Subcutaneous adipose tissue (tissue), 4 donors: ENCODE results near the gene BIRC7. TPM values are rescaled to one million over a fixed set of nuclear protein-coding genes. Genes with fewer than 3 reads are reported as not detected.

ENCODE experiments used
- total RNA-seq, 4 donors: library from RNA; depleted of rRNA; stranded (reverse); fragments of >200 nt; gene quantifications; one replicate each; pipeline ENCODE4 v1.1.0, GENCODE V29; 2016
- TF ChIP-seq, protein P1 (sequence below): fragments of 450-650 bp; IDR thresholded peaks from one replicate; pipeline ENCODE4 v1.5.1; 2016; ENCODE audit warnings: low read depth, mild to moderate bottlenecking, control low read depth, antibody characterized with exemption, moderate library complexity

The BIRC7 gene
- total RNA-seq, 4 donors from 2014 or later, result 1.3 to 3.9 TPM; not detected in 2

DNA sequence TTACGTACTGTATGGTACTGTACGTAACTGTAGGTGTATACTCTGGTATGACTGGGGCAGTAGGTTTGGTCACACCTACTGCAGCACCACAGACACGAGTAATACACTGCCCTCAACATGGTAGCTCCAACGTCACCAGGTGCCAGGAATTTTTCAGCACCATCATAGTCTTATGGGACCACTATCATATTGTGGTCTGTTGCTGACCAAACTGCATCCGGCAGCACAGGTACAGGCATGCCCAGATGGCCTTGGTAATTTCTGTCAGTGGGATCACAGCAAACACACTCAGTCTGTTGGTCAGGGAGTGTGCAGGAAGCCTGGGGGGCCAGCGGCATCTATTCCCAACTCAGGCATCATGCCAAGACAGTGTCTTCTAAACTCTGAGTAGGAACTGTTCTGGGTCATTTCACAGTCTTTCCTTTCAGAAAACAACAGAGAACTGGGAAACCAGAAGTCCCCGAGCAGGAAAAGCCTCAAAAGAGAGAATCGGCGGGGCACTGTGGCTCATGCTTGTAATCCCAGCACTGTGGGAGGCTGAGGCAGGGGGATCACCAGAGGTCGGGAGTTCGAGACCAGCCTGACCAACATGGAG is 25.6 kb upstream of the BIRC7 start:
- TF ChIP-seq, protein P1, sequence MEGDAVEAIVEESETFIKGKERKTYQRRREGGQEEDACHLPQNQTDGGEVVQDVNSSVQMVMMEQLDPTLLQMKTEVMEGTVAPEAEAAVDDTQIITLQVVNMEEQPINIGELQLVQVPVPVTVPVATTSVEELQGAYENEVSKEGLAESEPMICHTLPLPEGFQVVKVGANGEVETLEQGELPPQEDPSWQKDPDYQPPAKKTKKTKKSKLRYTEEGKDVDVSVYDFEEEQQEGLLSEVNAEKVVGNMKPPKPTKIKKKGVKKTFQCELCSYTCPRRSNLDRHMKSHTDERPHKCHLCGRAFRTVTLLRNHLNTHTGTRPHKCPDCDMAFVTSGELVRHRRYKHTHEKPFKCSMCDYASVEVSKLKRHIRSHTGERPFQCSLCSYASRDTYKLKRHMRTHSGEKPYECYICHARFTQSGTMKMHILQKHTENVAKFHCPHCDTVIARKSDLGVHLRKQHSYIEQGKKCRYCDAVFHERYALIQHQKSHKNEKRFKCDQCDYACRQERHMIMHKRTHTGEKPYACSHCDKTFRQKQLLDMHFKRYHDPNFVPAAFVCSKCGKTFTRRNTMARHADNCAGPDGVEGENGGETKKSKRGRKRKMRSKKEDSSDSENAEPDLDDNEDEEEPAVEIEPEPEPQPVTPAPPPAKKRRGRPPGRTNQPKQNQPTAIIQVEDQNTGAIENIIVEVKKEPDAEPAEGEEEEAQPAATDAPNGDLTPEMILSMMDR, result no peak

DNA sequence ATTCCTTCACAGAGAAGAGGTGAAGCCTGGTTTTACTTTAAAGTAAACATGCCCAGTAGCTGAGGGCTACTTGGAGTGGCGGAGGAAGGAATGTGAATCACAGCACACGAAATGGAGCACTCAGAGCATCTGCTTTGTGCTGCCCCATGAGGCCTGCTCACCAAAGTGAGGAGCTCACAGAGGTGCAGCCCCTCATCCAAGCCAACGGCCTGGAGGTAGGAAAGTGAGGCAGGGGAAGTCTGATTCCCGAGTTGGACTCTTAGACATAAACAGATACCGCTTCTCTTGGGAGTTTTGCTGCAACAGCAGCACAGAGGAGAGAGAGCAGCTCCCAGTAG is 23.3 kb upstream of the BIRC7 start:
- TF ChIP-seq, protein P1, result no peak

DNA sequence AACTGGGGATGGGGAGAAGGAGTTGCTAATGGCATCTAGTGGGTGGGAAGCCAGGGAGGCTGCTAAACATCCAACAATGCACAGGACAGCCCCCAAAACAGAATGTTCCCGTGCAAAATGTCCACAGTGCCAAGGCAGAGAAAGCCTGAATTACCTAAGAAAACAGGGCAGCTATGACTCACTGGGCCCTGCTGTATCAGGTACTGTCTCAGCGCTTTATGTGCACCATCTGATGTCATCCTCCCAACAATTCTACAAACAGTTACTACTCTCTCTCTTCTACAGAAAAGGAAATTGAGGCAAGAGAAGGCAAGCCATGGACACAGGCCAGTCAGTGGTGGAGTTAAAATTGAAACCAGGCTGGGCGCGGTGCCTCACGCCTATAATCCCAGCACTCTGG is 22.9 kb upstream of the BIRC7 start:
- TF ChIP-seq, protein P1, result no peak

DNA sequence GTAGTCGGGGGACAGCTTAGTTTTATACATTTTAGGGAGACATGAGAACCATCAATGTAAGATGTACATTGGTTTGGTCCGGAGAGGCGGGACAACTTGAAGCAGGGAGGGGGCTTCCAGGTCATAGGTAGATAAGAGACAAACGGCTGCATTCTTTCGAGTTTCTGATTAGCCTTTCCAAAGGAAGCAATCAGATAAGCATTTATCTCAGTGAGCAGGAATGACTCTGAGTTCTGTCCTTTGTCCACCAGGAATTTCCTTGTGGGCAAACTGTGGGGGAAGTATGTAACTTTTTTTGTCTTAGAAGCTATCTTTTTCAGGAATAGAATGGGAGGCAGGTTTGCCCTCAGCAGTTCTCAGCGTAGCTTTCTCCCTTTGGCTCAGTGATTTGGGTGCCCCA is 21.2 kb upstream of the BIRC7 start:
- TF ChIP-seq, protein P1, result no peak

DNA sequence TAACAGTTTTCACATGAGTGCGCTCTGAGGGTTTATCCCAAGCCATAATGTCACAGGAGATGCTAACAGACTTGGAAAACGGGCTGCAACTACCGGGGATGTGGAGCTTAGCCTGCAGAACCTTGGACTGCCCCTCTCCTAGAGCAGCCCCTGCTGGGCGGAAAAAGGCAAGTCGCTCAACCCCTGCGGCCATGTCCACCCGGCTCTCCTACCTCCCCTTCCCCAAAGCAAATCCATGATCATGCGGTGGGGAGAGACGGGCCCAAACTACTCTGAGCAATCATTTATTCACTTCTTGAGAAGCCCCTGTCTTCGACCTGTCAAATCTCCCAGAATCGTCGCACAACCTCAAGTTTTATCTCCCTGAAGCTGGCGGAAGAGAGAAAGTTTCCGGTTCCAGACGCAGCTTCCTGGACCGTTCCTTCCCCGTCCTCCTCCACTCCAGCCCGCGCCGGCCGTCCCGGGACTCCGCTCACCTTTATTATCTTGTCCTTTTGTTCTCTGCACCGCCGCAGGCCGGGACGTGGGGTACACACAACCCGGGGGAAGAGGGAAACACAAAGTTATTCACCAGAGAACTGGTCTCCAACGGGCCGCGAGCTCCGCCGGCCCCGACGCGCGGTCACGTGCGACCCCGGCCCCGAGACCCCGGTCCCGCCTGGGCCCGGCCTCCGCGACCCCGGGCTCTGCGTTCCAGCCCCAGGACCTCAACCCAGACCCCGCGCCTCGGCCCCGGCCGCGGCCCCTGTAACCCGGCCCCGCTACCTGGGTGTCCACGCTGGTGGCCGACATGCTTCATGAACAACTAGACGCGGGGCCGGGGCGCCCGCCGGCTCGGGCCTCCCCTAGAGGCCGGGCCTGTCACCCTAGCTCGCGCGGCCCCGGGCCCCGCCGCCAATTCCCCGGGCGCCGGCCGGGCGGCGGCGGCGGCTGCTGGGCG is 20.3 kb upstream of the BIRC7 start:
- TF ChIP-seq, protein P1, result no peak

DNA sequence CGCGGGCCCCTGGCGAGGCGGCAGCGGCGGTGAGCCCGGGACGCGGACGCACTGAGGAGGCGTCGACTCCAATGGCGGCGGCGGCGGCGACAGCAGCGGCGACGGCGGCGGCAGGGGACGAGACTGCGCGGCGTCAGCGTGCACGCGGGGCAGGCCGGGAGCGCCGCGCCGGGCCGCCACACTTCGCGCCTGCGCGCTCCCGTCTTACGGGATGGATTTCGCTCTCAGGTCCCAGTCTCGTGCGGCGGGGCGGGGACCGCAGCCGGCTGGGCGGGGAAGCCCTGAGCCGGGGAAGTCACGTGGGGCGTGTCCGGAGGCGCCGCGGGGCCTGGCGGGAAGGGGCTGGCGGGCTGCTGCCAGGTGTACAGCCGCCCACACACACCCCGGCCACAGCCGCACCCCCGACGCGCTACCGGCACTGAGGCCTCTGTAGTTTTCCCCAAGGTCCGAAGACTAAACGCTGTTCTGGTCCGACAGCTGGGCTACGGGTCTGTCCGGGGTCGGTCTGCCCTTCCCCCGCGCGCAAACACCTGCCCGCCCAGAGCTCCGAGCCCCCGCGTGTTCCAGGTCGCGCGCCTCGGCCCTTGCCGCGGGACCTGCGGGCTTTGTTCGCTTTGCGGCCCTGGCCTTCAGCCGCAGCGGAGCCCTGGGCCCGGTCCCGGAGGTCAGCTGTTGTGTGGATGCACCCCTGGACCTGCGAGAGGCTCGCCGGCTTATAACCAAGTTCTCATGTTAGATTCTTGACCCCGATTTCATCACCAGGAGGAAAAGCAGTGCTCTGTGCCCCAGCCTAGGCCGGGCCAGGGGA is 19.5 kb upstream of the BIRC7 start, which contains the start of gene YTHDF1:
YTHDF1 (minus strand) TSS at position 91 of the 808 bp plus-strand sequence. CDS start 239 bp downstream, outside the sequence.
- TF ChIP-seq, protein P1, result no peak
